Measurements from ENCODE around the gene FBRSL1.

FBRSL1 gene

DNA sequence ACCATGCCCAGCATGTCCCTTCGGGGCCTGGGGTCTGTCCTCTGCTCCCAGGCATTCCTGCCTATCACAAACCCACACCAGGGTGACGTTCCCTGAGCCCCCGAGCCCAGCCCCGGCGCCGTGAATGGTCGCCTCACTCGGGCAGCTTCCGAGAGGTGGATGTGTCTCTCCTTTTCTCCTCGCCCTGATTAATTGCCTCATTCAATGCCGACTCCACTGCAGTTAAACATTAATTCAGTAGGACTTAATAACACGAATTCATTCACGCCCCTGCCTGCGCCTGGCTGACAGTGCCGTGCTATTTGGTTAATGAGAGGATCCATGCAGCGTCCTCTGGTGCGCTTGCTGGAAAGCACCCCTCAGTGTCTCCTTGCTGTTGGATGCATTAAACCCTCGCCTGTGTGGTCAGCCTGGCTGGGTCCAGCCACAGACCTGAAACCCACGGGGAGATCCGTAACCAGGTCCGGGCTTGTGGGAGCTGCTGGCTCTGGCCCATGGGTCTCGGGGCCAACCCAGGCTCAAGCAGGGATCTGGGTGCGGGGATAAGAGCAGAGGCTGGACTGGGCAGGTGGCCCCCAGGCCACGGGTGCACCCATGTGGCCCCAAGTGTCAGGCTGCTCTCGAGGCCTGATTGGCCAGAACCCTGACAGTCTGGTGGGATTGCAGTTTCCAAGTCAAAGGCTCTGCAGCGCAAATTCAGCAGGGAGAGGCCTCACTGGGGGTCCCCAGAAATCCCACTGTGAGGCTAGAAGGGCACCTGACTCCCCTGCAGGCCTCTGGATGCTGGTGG, 55.4 kb downstream of the FBRSL1 start:
- no peak for DNase-seq

DNA sequence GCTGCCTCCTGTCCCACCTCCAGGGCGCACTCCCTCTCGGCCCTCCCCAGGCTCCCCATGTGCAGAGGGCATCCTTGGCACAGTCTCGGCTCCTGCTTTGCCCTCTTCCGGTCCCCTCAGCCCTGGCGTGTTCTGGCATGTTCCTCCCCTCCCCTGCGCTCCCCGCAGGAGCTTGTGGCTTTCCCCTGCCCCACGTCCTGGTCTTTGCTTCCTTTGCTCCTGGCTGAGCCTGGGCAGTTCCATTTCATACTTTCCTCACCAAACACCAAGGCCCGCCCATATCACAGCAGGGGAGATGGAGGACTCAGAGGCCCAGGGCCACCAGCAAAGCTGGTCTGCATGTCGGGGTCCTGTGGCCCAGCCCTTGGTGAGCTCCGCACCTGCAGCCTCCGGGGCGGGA, 56.0 kb downstream of the FBRSL1 start:
- no peak for DNase-seq

GRCh38 chr12:132546647-132547046, 56.7 kb downstream of the FBRSL1 start:
- DNase-seq = no peak

- DNase-seq = no peak
These were observed 57.3 kb downstream of the FBRSL1 start for GRCh38 chr12:132547205-132547740.

DNA sequence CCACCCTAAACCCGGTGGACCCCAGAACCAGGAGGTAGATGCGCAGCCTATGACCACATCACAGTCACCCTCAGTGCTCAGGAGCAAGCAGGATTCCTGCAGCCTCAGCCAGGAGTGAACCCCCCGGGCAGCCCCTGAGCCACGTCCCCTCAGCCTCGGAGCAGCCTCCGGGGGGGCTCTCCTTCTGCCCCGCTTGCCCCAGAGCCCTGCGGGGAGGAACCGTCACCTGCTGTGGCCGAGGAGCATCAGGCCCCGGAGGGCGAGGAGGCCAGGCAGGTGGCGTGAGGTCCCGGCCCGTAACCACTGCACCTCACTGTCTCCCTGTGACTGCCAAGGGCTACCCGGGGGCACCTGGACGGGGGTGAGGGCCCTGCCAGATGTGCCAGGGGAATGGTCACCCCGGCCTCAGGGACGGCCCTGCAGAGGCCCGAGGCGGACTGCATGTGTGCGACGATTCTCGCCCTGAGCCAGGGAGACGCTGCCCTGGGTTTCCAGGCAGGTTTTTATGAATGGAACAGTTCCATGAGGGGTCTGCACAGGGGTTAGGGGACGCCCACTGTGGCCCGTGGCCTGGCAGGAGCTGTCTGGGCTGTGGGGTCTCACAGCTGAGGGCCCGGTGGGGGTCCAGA, 58.6 kb downstream of the FBRSL1 start:
- no peak for DNase-seq

GRCh38 chr12:132549059-132549458, 59.1 kb downstream of the FBRSL1 start:
- DNase-seq = no peak

GRCh38 chr12:132550014-132550802, 60.3 kb downstream of the FBRSL1 start:
- DNase-seq = no peak

GRCh38 chr12:132550830-132551640, 61.1 kb downstream of the FBRSL1 start:
- DNase-seq = no peak

DNA sequence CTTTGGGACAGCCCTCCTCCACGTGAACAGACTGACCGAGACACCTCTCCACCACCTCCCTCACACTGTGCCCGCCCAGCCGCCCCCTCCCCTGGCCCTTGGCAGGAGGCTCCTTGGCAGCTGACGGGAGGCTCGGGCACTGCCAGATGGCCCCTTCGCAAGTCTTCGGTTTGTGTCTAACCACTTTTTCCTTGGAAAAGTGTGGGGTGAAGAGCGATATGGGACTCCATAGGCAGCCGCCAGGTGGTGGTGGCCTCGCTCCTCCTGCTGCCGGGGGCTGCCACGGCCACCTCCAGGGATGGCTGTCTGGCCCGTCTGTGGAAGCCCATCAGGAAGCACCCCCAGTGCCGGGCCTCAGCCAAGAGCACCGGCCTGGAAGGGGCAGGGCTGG, 61.7 kb downstream of the FBRSL1 start:
- no peak for DNase-seq

GRCh38 chr12:132554845-132555630, 65.1 kb downstream of the FBRSL1 start:
- no peak for DNase-seq

DNA sequence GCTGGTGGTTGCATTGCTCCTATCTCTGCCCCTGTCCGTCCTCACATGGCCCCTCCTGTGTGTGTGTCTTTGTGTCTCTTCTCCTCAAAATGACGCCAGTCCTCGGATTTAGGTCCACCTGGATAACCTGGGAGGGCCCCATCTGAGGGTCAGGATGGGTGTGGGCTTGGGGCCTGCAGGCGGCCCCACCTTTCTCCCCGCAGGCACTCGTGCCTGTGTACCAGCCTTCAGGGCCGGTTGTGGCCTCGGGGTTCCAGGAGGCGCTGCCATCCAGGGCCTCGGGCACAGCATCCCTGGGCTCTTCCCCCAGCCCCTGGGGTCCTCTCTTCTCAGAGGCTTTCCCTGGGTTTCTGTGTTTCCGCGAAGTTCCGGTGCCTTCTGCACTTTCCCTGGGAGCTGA, 65.7 kb downstream of the FBRSL1 start:
- DNase-seq = no peak

DNA sequence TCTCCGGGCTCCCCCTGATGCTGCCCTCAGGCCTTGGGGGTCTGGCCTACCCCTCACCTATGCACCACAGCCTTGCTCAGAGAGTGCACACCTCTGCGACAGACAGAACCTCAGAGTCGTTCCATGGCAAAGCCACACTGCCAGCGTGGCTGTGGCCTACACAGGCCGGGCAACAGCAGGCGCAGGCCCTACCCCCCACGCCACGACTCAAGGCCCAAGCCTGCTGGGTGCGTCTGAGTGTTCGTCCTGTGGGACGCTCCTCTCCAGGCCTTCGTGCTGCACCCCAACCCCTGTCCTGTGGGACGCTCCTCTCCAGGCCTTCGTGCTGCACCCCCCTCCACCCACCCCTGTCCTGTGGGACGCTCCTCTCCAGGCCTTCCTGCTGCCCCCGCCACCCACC, 66.3 kb downstream of the FBRSL1 start:
- no peak for DNase-seq

- no peak for DNase-seq
These were observed 66.8 kb downstream of the FBRSL1 start for GRCh38 chr12:132556801-132557200.

GRCh38 chr12:132557291-132558015, 67.5 kb downstream of the FBRSL1 start:
- no peak for DNase-seq

DNA sequence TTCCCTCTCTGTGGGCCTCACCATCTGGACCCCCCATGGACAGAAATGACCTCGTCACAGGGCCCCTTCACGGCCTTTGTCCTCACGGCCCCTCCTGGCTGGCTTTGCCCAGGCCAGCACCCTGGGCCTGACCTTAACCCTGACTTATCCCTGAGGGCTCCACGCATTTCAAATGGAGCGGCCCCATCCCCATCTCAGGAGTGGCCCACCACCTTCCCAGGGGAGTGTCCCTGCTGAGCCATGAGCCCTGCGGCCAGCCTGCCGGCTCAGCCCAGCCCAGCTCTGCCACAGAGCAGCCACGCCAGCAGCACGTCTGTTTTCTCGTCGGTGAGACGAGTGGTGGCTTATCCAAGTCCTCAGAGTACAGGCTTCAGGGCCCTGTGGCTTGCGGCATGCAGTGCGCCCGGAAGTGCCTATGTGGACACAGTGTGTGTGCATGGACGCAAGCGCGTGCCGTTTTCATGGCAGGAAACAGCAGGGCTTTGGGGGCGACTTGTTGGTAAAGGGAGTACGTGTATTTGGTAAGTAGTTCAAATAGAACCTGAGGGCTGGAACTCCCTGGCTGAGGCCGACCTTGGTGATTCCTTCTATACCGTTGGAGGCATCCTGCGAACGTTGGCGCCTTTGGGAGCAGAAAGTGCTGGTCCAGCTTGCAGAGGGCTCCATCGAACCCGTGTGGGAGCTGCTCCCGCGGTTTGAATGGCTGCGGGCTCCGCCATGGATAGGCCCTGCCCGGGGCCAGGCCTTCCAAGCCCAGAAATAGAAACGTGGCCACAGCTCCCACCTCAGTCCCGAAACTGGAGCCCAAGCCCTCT, 68.3 kb downstream of the FBRSL1 start:
- DNase-seq = no peak

DNA sequence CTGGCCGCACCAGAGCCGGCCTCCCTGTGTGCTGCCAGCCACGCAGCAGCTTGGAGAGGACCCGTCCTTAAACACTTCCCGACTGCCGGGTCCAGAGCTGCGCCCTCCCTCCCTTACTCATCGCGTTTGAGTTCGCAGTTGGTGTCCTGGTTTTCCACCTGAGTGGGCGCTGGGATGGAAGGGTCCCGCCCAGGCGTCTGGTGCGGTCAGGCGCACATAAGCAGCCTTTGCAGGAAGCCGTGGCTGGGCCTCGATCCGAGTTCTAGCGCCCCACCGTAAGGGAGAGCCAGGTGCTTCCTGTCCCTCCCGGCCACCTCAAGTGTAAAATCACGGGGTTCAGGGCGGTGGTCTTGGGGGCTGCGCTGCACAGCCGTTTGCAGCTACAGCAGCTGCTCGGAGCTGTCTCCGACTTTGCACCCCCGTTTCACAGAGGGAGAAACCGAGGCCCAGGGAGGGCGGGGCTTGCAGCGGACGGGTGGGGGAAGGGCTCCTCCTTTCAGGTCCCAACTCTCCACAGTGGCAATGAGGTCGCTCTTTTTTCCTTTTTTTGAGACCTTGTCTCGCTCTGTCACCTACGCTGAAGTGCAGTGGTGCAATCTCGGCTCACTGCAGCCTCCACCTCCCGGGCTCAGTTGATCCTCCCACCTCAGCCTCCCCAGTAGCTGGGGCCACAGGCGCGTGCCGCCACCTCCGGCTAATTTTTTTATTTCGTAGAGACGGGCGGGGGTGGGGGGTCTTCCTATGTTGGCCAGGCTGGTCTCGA, 69.1 kb downstream of the FBRSL1 start:
- DNase-seq = no peak

DNA sequence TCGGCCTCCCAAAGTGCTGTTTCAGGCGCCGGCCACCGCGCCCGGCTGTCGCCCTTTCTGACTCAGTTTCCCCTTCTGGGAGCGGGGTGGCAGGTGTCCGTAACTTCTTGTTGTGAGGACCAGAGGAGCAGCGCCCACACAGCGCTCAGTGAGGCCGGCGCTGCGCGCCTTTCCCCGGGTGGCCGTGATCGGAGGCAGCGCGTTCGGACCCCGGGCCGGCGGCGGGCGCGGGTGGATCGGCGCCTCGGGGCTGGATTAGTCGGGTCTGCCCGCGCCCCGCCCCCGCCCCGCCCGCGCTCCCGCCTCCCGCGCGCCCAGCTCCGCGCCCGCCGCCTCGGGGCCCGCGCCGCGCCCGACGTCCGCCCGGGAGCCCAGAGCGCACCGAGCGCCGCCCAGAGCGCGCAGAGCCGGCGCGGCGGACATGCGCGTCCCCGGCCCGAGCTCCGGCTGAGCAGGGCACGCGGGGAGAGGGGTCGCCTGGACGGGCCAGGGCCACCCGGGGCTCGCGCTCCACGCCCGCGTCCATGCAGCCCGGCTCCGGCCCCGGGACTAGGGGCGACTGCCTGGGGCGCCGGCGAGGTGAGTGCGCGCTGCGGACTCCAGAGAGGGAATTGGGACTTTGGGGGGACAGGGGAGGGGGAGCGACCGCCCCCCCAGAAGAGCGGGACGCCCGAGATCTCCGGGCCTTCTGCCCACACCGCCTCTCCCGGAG, 69.9 kb downstream of the FBRSL1 start:
- no peak for DNase-seq

DNA sequence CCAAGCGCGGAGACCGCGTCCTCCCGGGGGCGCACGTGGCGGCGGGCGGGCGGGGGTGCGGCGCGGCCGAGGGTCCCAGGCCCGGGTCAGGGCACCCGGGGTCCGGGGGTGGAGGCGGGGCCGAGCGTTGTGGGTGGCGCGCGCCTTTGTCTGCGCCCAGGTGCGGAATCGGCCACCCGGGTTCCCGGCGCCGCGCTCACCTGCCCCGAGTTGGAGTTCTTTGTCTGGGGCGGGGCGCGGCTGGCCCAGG, 70.3 kb downstream of the FBRSL1 start:
- DNase-seq = no peak

All from activated gamma-delta T cell treated with Interleukin-2 at 50 U/mL for 16 hours (primary cell).